Suprapubic skin (tissue), 4 donors: ENCODE measurements around the gene JAML. TPM values are rescaled to one million over a fixed set of nuclear protein-coding genes. Genes with fewer than 3 reads are reported as not detected.
"Not testable (repeated sequence)": the region's sequence is repeated elsewhere in the genome, so short reads cannot be mapped to it uniquely, and the experiment has no call there.

Experiments
- DNase-seq, 2 donors: peaks; one replicate each; pipeline ENCODE4 v3.0.0-alpha.2; 2019; ENCODE audit warnings: low spot score in 2 of 2
- H3K27ac ChIP-seq: fragments of 200-600 bp; sonication (generic); one replicate; pipeline ENCODE4 v1.5.1; 2019
- H3K27me3 ChIP-seq: fragments of 200-600 bp; sonication (generic); one replicate; pipeline ENCODE4 v1.5.1; 2019
- H3K36me3 ChIP-seq: fragments of 200-600 bp; sonication (generic); one replicate; pipeline ENCODE4 v1.5.1; 2019
- H3K4me1 ChIP-seq: fragments of 200-600 bp; sonication (generic); one replicate; pipeline ENCODE4 v1.5.1; 2019
- H3K4me3 ChIP-seq: fragments of 200-600 bp; sonication (generic); one replicate; pipeline ENCODE4 v1.5.1; 2019; ENCODE audit warnings: mild to moderate bottlenecking
- H3K9me3 ChIP-seq: fragments of 200-600 bp; sonication (generic); one replicate; pipeline ENCODE4 v1.5.1; 2019
- CTCF ChIP-seq, 2 donors: fragments of 200-600 bp in 1 of 2; fragments of 450-650 bp in 1 of 2; sonication (generic) in 1 of 2; IDR thresholded peaks; one replicate each; pipeline ENCODE4 v1.5.1; 2016 to 2019; ENCODE audit warnings: antibody characterized with exemption in 2 of 2, mild to moderate bottlenecking in 1 of 2, moderate library complexity in 1 of 2
- EP300 ChIP-seq: sonication (generic); formaldehyde crosslinking; IDR thresholded peaks from one replicate; pipeline ENCODE4 v1.6.1; 2017; ENCODE audit warnings: antibody characterized with exemption
- POLR2A ChIP-seq, 2 donors: fragments of 450-650 bp; IDR thresholded peaks; one replicate each; pipeline ENCODE4 v1.6.1; 2017; ENCODE audit warnings: antibody characterized with exemption in 2 of 2, mild to moderate bottlenecking in 2 of 2, moderate library complexity in 2 of 2
- POLR2AphosphoS5 ChIP-seq, 3 donors: sonication (generic); formaldehyde crosslinking; IDR thresholded peaks; one replicate each; pipeline ENCODE4 v1.6.1; 2017; ENCODE audit warnings: antibody characterized with exemption in 3 of 3
- WGBS: methylation state at CpG from one replicate; pipeline ENCODE4 v1.1.5; 2018; 5-methylcytosine and 5-hydroxymethylcytosine counted together
- total RNA-seq, 4 donors: library from RNA; depleted of rRNA; stranded (reverse); fragments of >200 nt; gene quantifications; one replicate each; pipeline ENCODE4 v1.1.0, GENCODE V29; 2016

The JAML gene
- total RNA-seq, 4 donors from 2014 or later, result 1.1 to 4.9 (median 2.1) TPM; not detected in 1

DNA sequence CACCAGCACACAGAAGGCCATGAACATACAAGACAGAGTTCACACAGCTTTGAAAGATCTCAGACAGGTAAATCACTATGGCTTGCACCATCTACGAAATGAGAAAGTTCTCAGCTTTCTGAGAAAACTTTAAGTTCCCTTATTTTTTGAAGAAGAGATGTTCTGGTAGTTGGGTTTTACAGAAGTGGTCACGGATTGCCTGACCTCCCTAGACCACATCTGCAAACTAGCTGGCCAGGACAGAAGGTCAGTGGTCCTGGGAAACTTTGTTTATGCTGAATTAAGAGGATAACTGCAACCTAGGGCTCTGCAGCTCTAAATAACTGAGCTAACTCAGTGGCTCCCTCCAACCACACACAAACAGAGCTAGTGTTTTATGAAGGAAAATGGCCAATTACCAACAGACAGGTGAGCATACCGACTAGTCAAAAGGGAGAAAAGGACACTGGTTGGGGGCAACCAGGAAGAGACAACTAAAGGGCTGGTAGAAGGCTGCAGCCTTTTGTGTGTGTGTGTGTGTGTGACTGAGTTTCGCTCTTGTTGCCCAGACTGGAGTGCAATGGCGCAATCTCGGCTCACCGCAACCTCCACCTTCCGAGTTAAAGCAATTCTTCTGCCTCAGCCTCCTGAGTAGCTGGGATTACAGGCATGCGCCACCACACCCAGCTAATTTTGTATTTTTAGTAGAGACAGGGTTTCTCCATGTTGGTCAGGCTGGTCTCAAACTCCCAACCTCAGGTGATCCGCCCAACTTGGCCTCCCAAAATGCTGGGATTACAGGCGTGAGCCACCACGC, 39.8 kb downstream of the JAML start:
- no peak overlapping the region for H3K4me3 ChIP-seq
- 88% methylated on average over 12 of the region's 12 CpGs for WGBS
- H3K36me3 ChIP-seq, result no peaks in the 10 kb centered on the region
- H3K27me3 ChIP-seq, result no peaks in the 10 kb centered on the region
- TF ChIP-seq EP300 (no peak), CTCF (IDR thresholded peaks at IDR 0.05) (no peak), POLR2A (IDR thresholded peaks at IDR 0.05) (no peak), POLR2AphosphoS5 (IDR thresholded peaks at IDR 0.05) (no peak)
- H3K27ac ChIP-seq, result no peak overlapping the region
- peaks cover 14% of the 10 kb centered on the region for H3K4me1 ChIP-seq
- H3K9me3 ChIP-seq, result no peaks in the 10 kb centered on the region
- no peak for DNase-seq

GRCh38 chr11:118183691-118184090, 41.1 kb downstream of the JAML start:
- H3K4me3 ChIP-seq, H3K27ac ChIP-seq, H3K36me3 ChIP-seq, DNase-seq, H3K27me3 ChIP-seq, H3K9me3 ChIP-seq: not testable (repeated sequence)
- peaks cover 15% of the 10 kb centered on the region for H3K4me1 ChIP-seq
- WGBS, result 94% methylated on average over 5 of the region's 5 CpGs

DNA sequence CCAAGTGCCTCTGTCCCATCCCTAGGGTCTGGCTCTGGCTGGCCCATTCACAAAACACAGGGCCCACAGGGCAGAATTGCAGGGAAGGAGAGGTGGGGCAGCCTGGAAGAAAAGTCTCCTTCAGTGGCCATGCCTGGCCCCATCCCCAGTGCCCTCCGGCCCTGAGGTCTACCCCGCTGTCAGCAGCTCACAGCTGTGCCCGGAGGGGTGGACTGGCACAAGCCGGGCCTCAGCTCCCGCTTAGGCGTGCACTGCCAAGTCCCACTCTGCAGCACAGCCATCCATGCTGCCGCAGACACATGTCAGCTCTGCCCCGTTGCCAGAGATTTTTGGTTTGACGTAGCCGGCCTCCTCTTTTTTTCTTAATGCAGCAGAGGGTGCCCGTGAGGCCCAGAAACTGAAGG, 44.5 kb downstream of the JAML start:
- H3K27ac ChIP-seq, result no peak overlapping the region

DNA sequence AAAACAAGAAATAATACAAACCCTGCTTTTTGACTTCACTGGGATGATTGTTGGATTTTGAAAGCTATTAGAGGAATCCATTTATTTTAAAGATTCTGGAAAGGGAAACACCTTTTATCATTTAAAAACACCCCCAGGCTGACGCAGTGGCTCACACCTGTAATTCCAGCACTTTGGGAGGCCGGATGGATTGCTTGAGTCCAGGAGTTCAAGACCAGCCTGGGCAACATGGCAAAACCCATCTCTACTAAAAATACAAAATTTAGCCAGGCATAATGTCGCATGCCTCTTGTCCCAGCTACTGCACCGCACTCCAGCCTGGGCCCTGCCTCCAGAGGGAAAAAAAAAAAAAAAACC, 48.1 kb downstream of the JAML start:
- Histone ChIP-seq H3K9me3 (no peaks in the 10 kb centered on the region), H3K27ac (no peak overlapping the region), H3K4me1 (peaks cover 51% of the 10 kb centered on the region), H3K27me3 (no peaks in the 10 kb centered on the region), H3K4me3 (no peak overlapping the region), H3K36me3 (no peaks in the 10 kb centered on the region)
- TF ChIP-seq POLR2A (IDR thresholded peaks at IDR 0.05) (no peak), POLR2AphosphoS5 (IDR thresholded peaks at IDR 0.05) (no peak), EP300 (no peak), CTCF (IDR thresholded peaks at IDR 0.05) (no peak)
- 79% methylated on average over 4 of the region's 4 CpGs for WGBS
- no peak for DNase-seq

More for the DNA sequence above, 44.5 kb downstream of the JAML start:
- no peaks in the 10 kb centered on the region for H3K36me3 ChIP-seq
- H3K27me3 ChIP-seq, result no peaks in the 10 kb centered on the region
- WGBS, result 2% methylated on average over 9 of the region's 11 CpGs
- no peaks in the 10 kb centered on the region for H3K9me3 ChIP-seq
- no peak overlapping the region for H3K4me3 ChIP-seq
- no peak for TF ChIP-seq CTCF (IDR thresholded peaks at IDR 0.05)
- no peak for TF ChIP-seq POLR2A (IDR thresholded peaks at IDR 0.05)
- TF ChIP-seq EP300, result no peak
- peak in 1 of 2 donors; percentile 74 for DNase-seq
- peaks cover 32% of the 10 kb centered on the region for H3K4me1 ChIP-seq

- Histone ChIP-seq H3K4me1 (peaks cover 54% of the 10 kb centered on the region), H3K36me3 (no peaks in the 10 kb centered on the region), H3K27me3 (no peaks in the 10 kb centered on the region), H3K4me3 (peak within 1 kb of the TSS; percentile 29), H3K27ac (peak within 1 kb of the TSS; percentile 45), H3K9me3 (no peaks in the 10 kb centered on the region)
- TF ChIP-seq POLR2AphosphoS5 (IDR thresholded peaks at IDR 0.05) (no peak), POLR2A (IDR thresholded peaks at IDR 0.05) (no peak), CTCF (IDR thresholded peaks at IDR 0.05) (no peak), EP300 (no peak)
- 20% methylated on average over 14 of the region's 14 CpGs for WGBS
- DNase-seq, result no peak
Measured at GRCh38 chr11:118175993-118176777, 48.6 kb downstream of the JAML start, which contains the start of gene SCN2B. Gene SCN2B (minus strand): TSS chr11:118176639. CDS start chr11:118176431, 208 bp downstream.
